T-helper 2 cell treated with Interferon-gamma antibody and Interleukin-4, amounts not matched to agents 100 ng/mL and 5 ng/mL, for 36 hours (primary cell): ENCODE results near the gene KMT2A. TPM values are rescaled to one million over a fixed set of nuclear protein-coding genes. Genes with fewer than 3 reads are reported as not detected.

Source experiments
- intact Hi-C: fragments of 100-400 bp; cut with micrococcal nuclease; formaldehyde crosslinking; loops from one replicate; pipeline ENCODE4 v1.15.1; 2023
- total RNA-seq: library from RNA; stranded (reverse); gene quantifications from 2 replicates; pipeline ENCODE4 v1.2.3, GENCODE V29; 2022

Gene KMT2A
- total RNA-seq, 1 donor from 2014 or later = 94.9 TPM

DNA sequence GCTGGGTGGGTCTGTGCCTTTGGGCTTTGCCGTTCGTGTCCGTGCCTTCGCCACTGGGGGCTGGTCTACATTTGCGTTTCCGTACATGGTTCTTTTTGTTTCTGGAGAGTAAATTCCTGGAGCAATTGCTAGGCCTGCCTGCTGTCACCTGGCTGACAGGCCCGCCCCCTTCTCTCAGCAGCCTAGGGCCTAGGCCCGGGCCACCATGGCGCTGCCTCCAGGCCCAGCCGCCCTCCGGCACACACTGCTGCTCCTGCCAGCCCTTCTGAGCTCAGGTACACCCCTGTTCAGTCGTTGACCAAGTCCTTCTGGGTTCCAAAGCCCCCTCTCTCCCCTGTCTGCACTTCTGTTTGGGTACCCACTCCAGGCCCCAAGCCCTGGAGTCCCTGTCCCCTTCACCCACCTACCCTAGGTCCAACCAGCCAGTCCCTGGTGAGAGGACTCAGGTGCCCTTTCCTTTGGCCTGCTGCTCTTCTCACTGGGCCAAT is 95.3 kb downstream of the KMT2A start:
- intact Hi-C loops = loop anchor here (2.0 kb wide), 1 partner anchor 35 kb away; no protein-coding TSS in a partner anchor

GRCh38 chr11:118532091-118532490 is 95.8 kb downstream of the KMT2A start:
- intact Hi-C loops = no loop called here

GRCh38 chr11:118532852-118533768 is 96.8 kb downstream of the KMT2A start:
- intact Hi-C loops = no loop called here

GRCh38 chr11:118533769-118534729 is 97.8 kb downstream of the KMT2A start:
- intact Hi-C loops = no loop called here

- intact Hi-C loops = no loop called here
Observed at GRCh38 chr11:118535261-118535660, 99.0 kb downstream of the KMT2A start.

DNA sequence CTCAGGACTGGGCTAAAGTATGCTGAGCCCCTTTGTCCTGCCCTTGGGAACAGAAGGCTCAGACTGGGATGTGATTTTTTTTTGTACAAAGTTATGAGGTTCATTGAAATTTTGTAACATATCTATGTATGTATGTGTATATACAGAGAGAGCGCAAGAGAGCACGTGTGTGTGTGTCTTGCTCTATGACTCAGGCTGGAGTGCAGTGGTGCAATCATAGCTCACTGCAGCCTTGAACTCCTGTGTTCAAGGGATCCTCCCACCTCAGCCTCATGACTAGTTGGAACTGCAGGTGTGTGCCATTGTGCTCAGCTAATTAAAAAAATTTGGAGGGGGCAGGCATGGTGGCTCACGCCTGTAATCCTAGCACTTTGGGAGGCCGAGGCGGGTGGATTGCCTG is 100.4 kb downstream of the KMT2A start:
- intact Hi-C loops = no loop called here

DNA sequence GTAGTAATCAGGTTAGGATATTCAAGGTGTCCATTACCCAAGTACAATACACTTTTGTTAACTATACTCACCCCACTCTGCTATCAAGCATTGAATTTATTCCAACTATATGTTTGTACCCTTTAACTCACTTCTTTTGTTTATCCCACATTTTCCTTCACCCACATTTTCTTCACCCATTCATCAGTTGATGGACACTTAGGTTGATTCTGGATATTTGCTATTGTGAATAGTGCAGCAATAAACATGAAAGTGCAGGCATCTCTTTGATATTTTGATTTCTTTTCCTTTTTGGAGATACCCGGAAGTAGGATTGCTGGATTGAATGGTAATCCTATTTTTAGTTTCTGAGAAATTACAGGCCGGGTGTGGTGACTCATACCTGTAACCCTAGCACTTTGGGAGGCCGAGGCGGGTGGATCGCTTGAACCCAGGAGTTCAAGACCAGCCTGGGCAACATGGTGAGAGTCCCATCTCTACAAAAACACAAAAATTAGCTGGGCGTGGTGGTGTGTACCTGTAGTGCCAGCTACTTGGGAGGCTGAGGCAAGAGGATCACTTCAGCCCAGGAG is 101.2 kb downstream of the KMT2A start:
- intact Hi-C loops = no loop called here

GRCh38 chr11:118544010-118544646 is 107.8 kb downstream of the KMT2A start:
- intact Hi-C loops = no loop called here

GRCh38 chr11:118544647-118545010 is 108.3 kb downstream of the KMT2A start:
- intact Hi-C loops = no loop called here

DNA sequence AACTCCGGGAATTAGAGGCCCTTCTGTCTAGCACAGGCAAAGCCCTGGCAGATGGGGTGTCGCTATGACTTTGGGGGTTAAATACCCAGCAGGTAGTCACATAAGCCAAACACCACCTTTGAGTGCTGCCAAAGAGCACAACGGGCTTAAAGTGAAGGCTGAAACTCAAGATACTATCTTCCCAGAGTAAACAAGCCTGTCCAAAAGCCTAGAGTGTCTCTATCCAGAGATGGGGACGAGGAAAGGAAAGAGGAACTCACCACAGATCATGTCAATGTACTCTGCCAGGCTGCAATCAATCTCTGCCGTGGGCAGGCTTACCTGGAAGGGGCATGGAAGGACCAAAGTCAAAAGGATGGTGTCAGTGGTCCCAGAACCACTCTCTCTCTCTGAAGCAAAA is 109.2 kb downstream of the KMT2A start:
- intact Hi-C loops = no loop called here

GRCh38 chr11:118547132-118547531 is 110.8 kb downstream of the KMT2A start:
- intact Hi-C loops = no loop called here

DNA sequence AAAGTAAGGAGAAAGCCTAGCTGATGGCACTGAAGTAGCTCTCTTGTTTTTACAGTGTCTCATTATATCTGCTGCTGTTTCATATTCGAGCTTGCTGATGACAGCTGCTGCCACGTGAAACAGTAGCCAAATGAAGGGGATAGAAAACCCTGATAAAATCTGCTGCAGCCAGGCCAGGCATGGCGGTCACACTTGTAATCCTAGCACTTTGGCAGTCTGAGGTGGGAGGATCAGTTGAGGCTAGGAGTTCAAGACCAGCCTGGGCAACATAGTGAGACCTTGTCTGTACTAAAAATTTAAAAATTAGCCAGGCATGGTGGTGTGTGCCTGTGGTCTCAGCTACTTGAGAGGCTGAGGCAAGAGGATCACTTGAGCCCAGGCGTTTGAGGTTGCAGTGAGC is 116.0 kb downstream of the KMT2A start:
- intact Hi-C loops = no loop called here

GRCh38 chr11:118560806-118561205 is 124.5 kb downstream of the KMT2A start:
- intact Hi-C loops = no loop called here

- intact Hi-C loops = loop anchor here (5.0 kb wide), 1 partner anchor 208 kb away; the partner anchor contains the start of gene UBE4A
Observed at GRCh38 chr11:118565051-118565450, 128.8 kb downstream of the KMT2A start.

DNA sequence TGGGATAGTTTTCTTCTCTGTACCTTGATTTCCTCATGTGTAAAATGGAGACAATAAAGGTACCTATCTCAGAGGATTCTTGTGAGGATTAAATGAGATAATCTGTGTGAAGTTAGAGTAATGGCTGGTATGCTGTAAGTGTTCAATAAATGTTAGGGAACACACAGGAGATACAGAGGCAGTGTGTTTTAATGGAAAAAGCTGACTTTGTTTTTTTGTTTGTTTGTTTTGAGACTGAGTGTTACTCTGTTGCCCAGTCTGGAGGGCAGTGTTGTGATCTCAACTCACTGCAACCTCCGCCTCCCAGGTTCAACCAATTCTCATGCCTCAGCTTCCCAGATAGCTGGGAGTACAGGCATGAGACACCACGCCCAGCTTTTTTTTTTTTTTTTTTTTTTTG is 133.4 kb downstream of the KMT2A start:
- intact Hi-C loops = loop anchor here (5.0 kb wide), 4 partner anchors 132 to 267 kb away; partner anchors contain the start of genes CD3E, KMT2A and UBE4A

DNA sequence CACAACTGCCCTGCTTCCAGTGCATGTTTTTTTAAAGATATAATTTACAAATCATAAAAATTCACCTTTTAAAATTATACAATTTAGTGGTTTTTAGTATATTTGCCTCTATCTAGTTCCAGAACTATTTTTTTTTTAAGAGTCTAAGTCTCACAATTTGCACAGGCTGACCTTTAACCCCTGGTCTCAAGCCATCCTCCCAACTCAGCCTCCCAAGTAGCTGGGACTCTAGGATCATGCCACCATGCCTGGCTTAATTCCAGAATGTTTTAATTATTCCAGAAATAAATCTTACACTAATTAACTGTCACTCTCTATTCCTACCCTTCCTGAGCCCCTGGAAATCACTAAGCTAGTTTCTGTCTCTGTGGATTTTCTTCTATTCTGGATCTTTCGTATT is 134.5 kb downstream of the KMT2A start:
- intact Hi-C loops = loop anchor here (5.0 kb wide), 3 partner anchors 133 to 268 kb away; partner anchors contain the start of genes CD3E and KMT2A

GRCh38 chr11:118571701-118572060 is 135.4 kb downstream of the KMT2A start:
- intact Hi-C loops = loop anchor here (2.0 to 5.0 kb wide), 4 partner anchors 134 to 269 kb away; partner anchors contain the start of genes CD3E, DDX6 and KMT2A

DNA sequence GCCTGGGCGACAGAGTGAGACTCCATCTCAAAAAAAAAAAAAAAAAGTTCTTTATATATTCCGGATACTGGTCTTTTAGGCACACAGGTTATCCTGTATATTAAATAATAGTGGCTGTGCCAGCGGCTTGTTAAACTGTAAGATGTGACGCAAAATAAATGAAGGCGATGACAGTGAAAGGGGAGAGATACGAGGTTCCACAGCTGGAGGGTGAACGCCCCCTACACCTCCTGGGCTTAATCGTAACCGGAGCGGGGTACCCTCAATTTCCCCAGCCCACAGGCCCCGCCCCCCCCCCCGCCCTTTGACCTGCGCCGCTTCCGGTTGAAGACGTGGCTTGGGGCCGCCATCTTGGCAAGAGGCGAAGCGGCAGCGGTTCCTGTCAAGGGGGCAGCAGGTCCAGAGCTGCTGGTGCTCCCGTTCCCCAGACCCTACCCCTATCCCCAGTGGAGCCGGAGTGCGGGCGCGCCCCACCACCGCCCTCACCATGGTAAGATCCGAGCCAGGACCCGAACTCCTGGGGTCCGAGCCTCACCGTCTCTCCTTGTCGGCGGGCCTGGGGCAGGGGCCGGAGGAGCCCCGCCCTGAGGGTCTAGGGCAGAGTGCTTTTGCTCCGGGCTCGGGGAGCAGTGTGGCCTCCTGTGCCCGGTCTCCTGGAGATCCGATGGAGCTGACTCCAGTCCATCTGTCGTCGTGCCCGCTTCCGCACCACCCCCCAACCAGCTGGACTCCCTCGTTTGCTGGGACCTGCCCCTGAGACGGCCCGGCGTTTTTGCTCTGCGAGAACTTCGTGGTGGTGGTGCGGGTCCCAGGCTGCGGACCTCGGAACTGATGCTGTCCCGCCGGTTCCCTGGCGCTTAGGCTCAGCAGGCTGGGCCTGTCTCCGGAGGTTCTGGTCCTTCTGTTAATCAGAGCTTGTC is 136.0 kb downstream of the KMT2A start, which contains the start of gene ARCN1:
ARCN1 (plus strand) TSS at position 349 of the 920 bp plus-strand sequence; CDS start at position 488, 139 bp downstream.
- intact Hi-C loops = loop anchor here (2.0 to 5.0 kb wide), 4 partner anchors 135 to 270 kb away; partner anchors contain the start of genes CD3E, DDX6 and KMT2A

GRCh38 chr11:118572981-118573550 is 136.8 kb downstream of the KMT2A start:
- intact Hi-C loops = loop anchor here (2.0 to 5.0 kb wide), 4 partner anchors 136 to 271 kb away; partner anchors contain the start of genes CD3E, DDX6 and KMT2A
